Stimulated activated CD4-positive, alpha-beta T cell treated with anti-CD3 and anti-CD28 coated beads, Interleukin-12 subunit alpha, Interleukin-12 subunit beta, amount 100 ng/mL, for 48 hours (primary cell): ENCODE measurements around the gene SLC9A7.

Experiments used
- DNase-seq, 3 donors: peaks; one replicate each; pipeline ENCODE4 v3.0.0-alpha.2; 2020; ENCODE audit warnings: low read depth in 2 of 3, low spot score in 1 of 3

Gene SLC9A7

GRCh38 chrX:46707274-46707965 is 51.5 kb downstream of the SLC9A7 start:
- DNase-seq, result no peak

- peak in 2 of 3 donors; percentile 16 to 32 for DNase-seq
Observed at GRCh38 chrX:46704767-46705386, 54.0 kb downstream of the SLC9A7 start.

- no peak for DNase-seq
Observed at GRCh38 chrX:46703980-46704379, 54.9 kb downstream of the SLC9A7 start.

- no peak for DNase-seq
Observed at GRCh38 chrX:46698691-46699090, 60.2 kb downstream of the SLC9A7 start.

- no peak for DNase-seq
Observed at GRCh38 chrX:46695491-46695890, 63.4 kb downstream of the SLC9A7 start.

- no peak for DNase-seq
Observed at GRCh38 chrX:46694549-46694948, 64.4 kb downstream of the SLC9A7 start.

GRCh38 chrX:46693149-46693548 is 65.8 kb downstream of the SLC9A7 start:
- no peak for DNase-seq

- no peak for DNase-seq
Observed at GRCh38 chrX:46690818-46691217, 68.1 kb downstream of the SLC9A7 start.

GRCh38 chrX:46687619-46688018 is 71.3 kb downstream of the SLC9A7 start:
- DNase-seq, result no peak

- peak in 1 of 3 donors; percentile 52 for DNase-seq
Observed at GRCh38 chrX:46686003-46686645, 72.8 kb downstream of the SLC9A7 start.

GRCh38 chrX:46683048-46683447 is 75.9 kb downstream of the SLC9A7 start:
- DNase-seq, result no peak

- DNase-seq, result no peak
Observed at GRCh38 chrX:46681849-46682248, 77.1 kb downstream of the SLC9A7 start.

- DNase-seq, result no peak
Observed at GRCh38 chrX:46678232-46678631, 80.7 kb downstream of the SLC9A7 start.

GRCh38 chrX:46676399-46677356 is 82.2 kb downstream of the SLC9A7 start:
- DNase-seq, result no peak

- DNase-seq, result no peak
Observed at GRCh38 chrX:46673620-46674359, 85.1 kb downstream of the SLC9A7 start.

GRCh38 chrX:46670316-46670715 is 88.6 kb downstream of the SLC9A7 start:
- no peak for DNase-seq

- no peak for DNase-seq
Observed at GRCh38 chrX:46666831-46667230, 92.1 kb downstream of the SLC9A7 start.

GRCh38 chrX:46665232-46666152 is 93.4 kb downstream of the SLC9A7 start:
- no peak for DNase-seq

GRCh38 chrX:46662188-46662958 is 96.5 kb downstream of the SLC9A7 start:
- DNase-seq, result no peak
